AG10803 (cell line): ENCODE data around the gene ACTR5.
A peak's percentile ranks its signal among the peaks of the same experiment; 100 is the strongest.

Experiments
- DNase-seq: peaks from one replicate; pipeline ENCODE4 v3.0.0; 2010; ENCODE audit warnings: low read depth
- H3K4me3 ChIP-seq: 2 replicates; pipeline ENCODE4 v1.5.1; 2011; ENCODE audit warnings: mild to moderate bottlenecking, low read length, control low read depth
- TF ChIP-seq, protein P1 (sequence below): conservative IDR thresholded peaks from 2 replicates; pipeline ENCODE4 v1.5.1; 2011; ENCODE audit warnings: mild to moderate bottlenecking, low read length, control low read depth, inconsistent platforms

Gene ACTR5

DNA sequence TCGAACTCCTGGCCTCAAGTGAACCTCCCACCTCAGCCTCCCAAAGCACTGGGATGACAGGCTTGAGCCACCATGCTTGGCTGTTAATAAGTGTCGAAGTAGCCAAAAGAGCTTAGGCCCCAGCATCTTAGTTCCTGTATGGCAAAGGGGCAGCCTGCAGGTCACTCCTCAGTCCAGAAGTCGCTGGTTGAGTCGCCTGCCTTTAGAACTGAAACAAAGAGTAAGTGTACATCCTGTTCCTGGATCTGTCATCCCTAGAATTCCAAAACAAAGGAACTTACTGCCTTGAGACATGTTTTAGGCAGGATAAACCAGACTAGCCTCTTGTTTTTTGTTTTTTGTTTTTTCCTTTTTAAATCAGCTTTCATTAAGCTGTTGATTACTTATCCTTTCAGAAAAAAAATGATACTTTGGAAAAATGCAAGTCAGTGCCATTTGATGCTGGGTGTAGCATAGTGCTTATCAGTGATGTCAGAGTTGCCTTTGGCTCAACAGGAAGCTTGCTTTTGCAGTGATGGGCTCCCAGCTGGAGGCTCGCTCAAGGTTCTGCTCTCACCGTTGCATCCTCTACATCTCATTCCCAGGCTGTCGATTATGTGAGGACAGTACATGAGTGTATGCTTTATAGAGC lies 9.0 kb downstream of the ACTR5 start:
- TF ChIP-seq, protein P1, sequence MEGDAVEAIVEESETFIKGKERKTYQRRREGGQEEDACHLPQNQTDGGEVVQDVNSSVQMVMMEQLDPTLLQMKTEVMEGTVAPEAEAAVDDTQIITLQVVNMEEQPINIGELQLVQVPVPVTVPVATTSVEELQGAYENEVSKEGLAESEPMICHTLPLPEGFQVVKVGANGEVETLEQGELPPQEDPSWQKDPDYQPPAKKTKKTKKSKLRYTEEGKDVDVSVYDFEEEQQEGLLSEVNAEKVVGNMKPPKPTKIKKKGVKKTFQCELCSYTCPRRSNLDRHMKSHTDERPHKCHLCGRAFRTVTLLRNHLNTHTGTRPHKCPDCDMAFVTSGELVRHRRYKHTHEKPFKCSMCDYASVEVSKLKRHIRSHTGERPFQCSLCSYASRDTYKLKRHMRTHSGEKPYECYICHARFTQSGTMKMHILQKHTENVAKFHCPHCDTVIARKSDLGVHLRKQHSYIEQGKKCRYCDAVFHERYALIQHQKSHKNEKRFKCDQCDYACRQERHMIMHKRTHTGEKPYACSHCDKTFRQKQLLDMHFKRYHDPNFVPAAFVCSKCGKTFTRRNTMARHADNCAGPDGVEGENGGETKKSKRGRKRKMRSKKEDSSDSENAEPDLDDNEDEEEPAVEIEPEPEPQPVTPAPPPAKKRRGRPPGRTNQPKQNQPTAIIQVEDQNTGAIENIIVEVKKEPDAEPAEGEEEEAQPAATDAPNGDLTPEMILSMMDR = no peak
- no peak for DNase-seq
- no peak overlapping the region for H3K4me3 ChIP-seq

DNA sequence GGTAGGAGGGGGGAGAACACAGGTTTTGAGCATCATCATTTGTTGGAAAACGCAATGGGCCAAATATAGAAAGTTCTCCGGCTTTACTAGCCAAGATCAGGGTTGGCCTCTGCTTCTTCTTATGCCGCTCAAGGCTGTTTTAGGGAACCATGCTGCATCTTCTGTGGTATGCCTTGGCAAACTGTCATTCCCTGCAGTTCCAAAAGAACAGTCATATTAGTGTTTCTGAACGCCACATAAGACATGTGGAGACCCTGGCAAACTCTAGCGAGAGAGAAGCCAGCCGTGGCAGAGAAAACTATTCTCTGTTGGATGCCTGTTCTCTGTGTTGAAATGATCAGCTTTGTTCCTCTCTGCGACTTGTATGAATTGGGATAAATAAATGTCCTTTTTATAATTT lies 10.8 kb downstream of the ACTR5 start:
- TF ChIP-seq, protein P1 = no peak
- DNase-seq = no peak
- H3K4me3 ChIP-seq = no peak overlapping the region

GRCh38 chr20:38760978-38761377 lies 12.7 kb downstream of the ACTR5 start:
- H3K4me3 ChIP-seq = no peak overlapping the region
- TF ChIP-seq, protein P1 = no peak
- no peak for DNase-seq

GRCh38 chr20:38762174-38762573 lies 13.9 kb downstream of the ACTR5 start:
- H3K4me3 ChIP-seq = no peak overlapping the region
- TF ChIP-seq, protein P1 = no peak
- DNase-seq = no peak

- no peak for DNase-seq
- no peak overlapping the region for H3K4me3 ChIP-seq
- TF ChIP-seq, protein P1 = no peak
Measured at GRCh38 chr20:38763616-38764015, 15.4 kb downstream of the ACTR5 start.

- TF ChIP-seq, protein P1 = no peak
- H3K4me3 ChIP-seq = no peak overlapping the region
- DNase-seq = peak; percentile 87
Measured at GRCh38 chr20:38764567-38765318, 16.5 kb downstream of the ACTR5 start.

GRCh38 chr20:38766071-38766470 lies 17.8 kb downstream of the ACTR5 start:
- no peak for DNase-seq
- TF ChIP-seq, protein P1 = no peak
- H3K4me3 ChIP-seq = no peak overlapping the region
